Non-pigmented ciliary epithelial cell (primary cell): ENCODE measurements around the gene GNL2.
"Not testable (repeated sequence)": the region's sequence is repeated elsewhere in the genome, so short reads cannot be mapped to it uniquely, and the experiment has no call there.

Experiments
- DNase-seq: peaks from one replicate; pipeline ENCODE4 v3.0.0-alpha.2; 2010; ENCODE audit warnings: low read depth

GNL2 gene

GRCh38 chr1:37559080-37559479 is 36.7 kb downstream of the GNL2 start:
- DNase-seq = no peak

- no peak for DNase-seq
Measured at GRCh38 chr1:37558411-37558810, 37.3 kb downstream of the GNL2 start.

- DNase-seq = no peak
Measured at GRCh38 chr1:37557402-37557801, 38.3 kb downstream of the GNL2 start.

GRCh38 chr1:37556712-37557196 is 39.0 kb downstream of the GNL2 start, which contains the start of gene DNALI1:
Gene DNALI1 (plus strand): TSS chr1:37556940. CDS start chr1:37556995, 55 bp downstream.
- peak; percentile 67 for DNase-seq

- peak; percentile 70 for DNase-seq
Measured at GRCh38 chr1:37553927-37554808, 41.6 kb downstream of the GNL2 start, which contains the start of gene SNIP1. Gene SNIP1 (minus strand): TSS chr1:37554293. CDS start chr1:37554229, 64 bp downstream.

- DNase-seq = no peak
Measured at GRCh38 chr1:37553598-37553926, 42.2 kb downstream of the GNL2 start.

GRCh38 chr1:37549341-37549740 is 46.4 kb downstream of the GNL2 start:
- DNase-seq = no peak

GRCh38 chr1:37545019-37545418 is 50.7 kb downstream of the GNL2 start:
- DNase-seq = no peak

- no peak for DNase-seq
Measured at GRCh38 chr1:37544530-37544929, 51.2 kb downstream of the GNL2 start.

GRCh38 chr1:37540036-37540785 is 55.5 kb downstream of the GNL2 start:
- DNase-seq = no peak

GRCh38 chr1:37539154-37539553 is 56.6 kb downstream of the GNL2 start:
- DNase-seq = not testable (repeated sequence)

- peak; percentile 42 for DNase-seq
Measured at GRCh38 chr1:37537378-37537777, 58.4 kb downstream of the GNL2 start.

- DNase-seq = no peak
Measured at GRCh38 chr1:37533317-37534093, 62.2 kb downstream of the GNL2 start.

- not testable (repeated sequence) for DNase-seq
Measured at GRCh38 chr1:37532418-37533156, 63.1 kb downstream of the GNL2 start.

- DNase-seq = not testable (repeated sequence)
Measured at GRCh38 chr1:37529888-37530287, 65.8 kb downstream of the GNL2 start.

GRCh38 chr1:37519613-37520012 is 76.1 kb downstream of the GNL2 start:
- DNase-seq = no peak

- DNase-seq = not testable (repeated sequence)
Measured at GRCh38 chr1:37518929-37519328, 76.8 kb downstream of the GNL2 start.

GRCh38 chr1:37518241-37518640 is 77.5 kb downstream of the GNL2 start:
- DNase-seq = not testable (repeated sequence)

- no peak for DNase-seq
Measured at GRCh38 chr1:37517569-37517968, 78.2 kb downstream of the GNL2 start.
